GM10266 (cell line): ENCODE results near the gene NT5DC4.

Experiments used
- DNase-seq: peaks from one replicate; pipeline ENCODE4 v3.0.0; 2012; ENCODE audit errors: extremely low spot score
- CTCF ChIP-seq: IDR thresholded peaks from 2 replicates; pipeline ENCODE4 v1.5.1; 2012; ENCODE audit warnings: mild to moderate bottlenecking, low read depth; ENCODE audit not compliant: control insufficient read depth, insufficient read depth; ENCODE audit errors: missing control alignments

The NT5DC4 gene

GRCh38 chr2:112683550-112684414 lies 37.0 kb upstream of the NT5DC4 start:
- no peak for TF ChIP-seq CTCF
- no peak for DNase-seq

GRCh38 chr2:112684415-112684775 lies 36.4 kb upstream of the NT5DC4 start:
- TF ChIP-seq CTCF: no peak
- DNase-seq: no peak

- DNase-seq: no peak
Measured at GRCh38 chr2:112685271-112685884, 35.4 kb upstream of the NT5DC4 start.

GRCh38 chr2:112686348-112687217 lies 34.2 kb upstream of the NT5DC4 start:
- TF ChIP-seq CTCF: no peak
- no peak for DNase-seq

More at GRCh38 chr2:112685271-112685884, 35.4 kb upstream of the NT5DC4 start:
- no peak for TF ChIP-seq CTCF

- no peak for TF ChIP-seq CTCF
- no peak for DNase-seq
Measured at GRCh38 chr2:112687522-112687921, 33.3 kb upstream of the NT5DC4 start.

GRCh38 chr2:112688086-112688880 lies 32.5 kb upstream of the NT5DC4 start:
- no peak for TF ChIP-seq CTCF
- DNase-seq: no peak
